ENCODE data around the gene TRPM8.

DNA sequence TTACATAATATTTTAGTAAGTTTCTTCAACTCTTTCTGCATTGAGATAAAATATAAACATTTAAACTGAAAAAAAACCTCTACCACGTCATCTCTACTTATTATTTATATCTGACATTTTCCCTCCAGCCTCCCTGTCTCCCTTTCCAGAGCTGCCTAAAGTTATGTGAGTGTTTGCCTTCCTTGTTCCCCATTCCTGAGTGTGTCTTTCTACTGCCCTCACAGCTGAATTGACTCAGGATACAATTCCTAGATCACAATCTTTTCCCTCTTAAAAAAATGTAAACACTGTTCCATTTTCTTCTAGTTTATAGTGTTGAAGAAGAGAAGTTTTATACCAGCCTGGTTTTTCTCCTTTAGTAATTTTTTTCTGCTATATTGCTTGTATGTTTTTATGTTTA is 5.3 kb downstream of the TRPM8 start:
- no peak for TF ChIP-seq CTCF (IDR thresholded peaks at IDR 0.05)
- TF ChIP-seq POLR2A (IDR thresholded peaks at IDR 0.05): no peak

Data from testis (tissue), 2 donors.